ENCODE data around the gene ZGPAT. TPM values are rescaled to one million over a fixed set of nuclear protein-coding genes. Genes with fewer than 3 reads are reported as not detected.

The ZGPAT gene
- total and polyA plus RNA-seq, 2 of the 4 experiments (the other 2 are of a cell fraction), result 13.4 to 20.2 TPM

DNA sequence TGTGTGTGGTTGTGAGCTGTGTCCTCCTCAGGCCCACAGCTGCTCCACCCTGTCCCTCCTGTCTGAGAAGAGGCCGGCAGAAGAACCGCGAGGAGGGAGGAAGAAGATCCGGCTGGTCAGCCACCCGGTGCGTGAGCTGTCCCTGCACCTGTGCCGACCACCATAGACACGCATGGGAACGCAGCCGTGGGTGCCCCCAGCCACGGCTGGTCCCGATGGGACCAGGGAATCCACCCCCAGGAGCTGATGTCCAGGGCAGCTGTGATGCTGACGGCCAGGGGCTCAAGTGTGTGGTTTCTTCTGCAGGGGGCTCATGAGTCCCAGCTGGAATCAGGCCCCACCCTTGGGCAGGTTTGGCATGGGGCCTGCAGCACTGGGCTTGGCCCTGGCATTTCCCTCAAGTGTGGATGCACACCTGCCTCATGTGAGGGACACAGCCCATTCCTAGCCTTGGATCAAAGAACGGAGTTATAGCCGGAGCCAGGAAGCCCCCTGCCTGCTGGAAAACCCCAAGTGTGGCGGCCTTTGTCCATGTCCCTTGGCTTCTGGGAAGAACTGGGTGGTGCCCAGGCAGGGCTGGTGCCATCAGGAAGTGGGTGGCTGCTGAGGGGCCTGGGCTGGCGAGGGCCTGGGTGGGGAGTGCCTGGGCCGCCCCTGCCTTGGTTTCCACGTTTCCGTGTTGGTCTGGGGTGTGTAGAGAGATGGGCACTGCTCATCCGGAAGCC is 16.0 kb upstream of the ZGPAT start:
- Histone ChIP-seq H2BK120ac (ENCODE audit: low read depth, low read length) (no peak overlapping the region), H3K56ac (ENCODE audit: extremely low read depth, insufficient read depth, low read length) (no peak overlapping the region), H2AK9ac (replicated peaks; ENCODE audit: low read depth, low read length, poor library complexity) (peak overlapping the region; percentile 76), H3K4me3 (ENCODE audit: insufficient read depth, low read depth, low read length) (no peak overlapping the region), H3K18ac (ENCODE audit: low read depth, low read length) (no peak overlapping the region), H3K36me3 (ENCODE audit: control insufficient read depth, insufficient read depth, low read length) (peaks cover 9% of the 10 kb centered on the region; the same call in 1 of the 2 replicates), H4K20me1 (ENCODE audit: insufficient read depth, low read length) (no peaks in the 10 kb centered on the region), H3K23ac (ENCODE audit: low read depth, low read length) (no peak overlapping the region), H3K9me1 (ENCODE audit: insufficient read depth, low read length) (peaks cover 2% of the 10 kb centered on the region; the same call in 1 of the 2 replicates), H3K4me1 (ENCODE audit: control insufficient read depth, insufficient read depth, low read length) (peaks cover 8% of the 10 kb centered on the region), H2BK20ac (ENCODE audit: low read depth, low read length) (no peak overlapping the region), H3K9me3 (ENCODE audit: control insufficient read depth, insufficient read depth, low read length) (no peaks in the 10 kb centered on the region), H2AFZ (replicated peaks; ENCODE audit: low read length, poor library complexity) (peak overlapping the region; percentile 32), H3K14ac (replicated peaks; ENCODE audit: low read depth, low read length) (no peak overlapping the region), H2AK5ac (ENCODE audit: low read depth, low read length) (no peak overlapping the region; the same call in 1 of the 2 replicates), H4K5ac (ENCODE audit: low read depth, low read length) (no peak overlapping the region), H4K8ac (ENCODE audit: low read depth in 2 of 2, low read length in 2 of 2) (no peak overlapping the region), H3K27me3 (ENCODE audit: control insufficient read depth, insufficient read depth, low read length) (no peaks in the 10 kb centered on the region), H3K4me2 (ENCODE audit: low read depth, low read length) (no peak overlapping the region), H2BK15ac (ENCODE audit: low read depth, low read length) (no peak overlapping the region), H3K79me1 (ENCODE audit: low read depth in 1 of 2, low read length in 2 of 2) (peaks cover 0 to 13% of the 10 kb centered on the region in 2 experiments; a peak in 2 of 4 replicates), H3K27ac (ENCODE audit: insufficient read depth, low read length) (no peak overlapping the region), H3K4ac (ENCODE audit: low read depth, low read length) (no peak overlapping the region; the same call in 1 of the 2 replicates), H4K91ac (ENCODE audit: insufficient read depth, low read depth, low read length) (no peak overlapping the region), H3K9ac (ENCODE audit: low read depth, low read length) (no peak overlapping the region), H2BK5ac (ENCODE audit: low read depth, low read length, poor library complexity, severe bottlenecking) (no peak overlapping the region)
- no TSS peak for BruUV-seq (replicated peaks)
- ATAC-seq (ENCODE audit: low read depth) (no peak), DNase-seq (no peak)
- ChIA-PET CTCF (interaction anchor here (0.6 kb wide), 1 partner anchor 135 kb away, joined by 7 read pairs; no protein-coding TSS in a partner anchor), POLR2A (ENCODE audit: unreplicated experiment) (no interaction called here)
- dilution Hi-C loops (cut with HindIII; ENCODE audit: low sequenced_read_pairs, unreplicated experiment), result no loop called here
- intact Hi-C loops (cut with micrococcal nuclease), result no loop called here
- TF ChIP-seq NFE2L2 (IDR thresholded peaks at IDR 0.05; ENCODE audit: low read depth, low read length), result no peak
- no peak for TF ChIP-seq RFX5 (IDR thresholded peaks at IDR 0.05; ENCODE audit: low read depth, low read length)
- TF ChIP-seq MXI1 (IDR thresholded peaks at IDR 0.05; ENCODE audit: borderline replicate concordance, low read depth, low read length), result no peak
- no peak for TF ChIP-seq MAZ (IDR thresholded peaks at IDR 0.05; ENCODE audit: borderline replicate concordance, low read depth, low read length)
- TF ChIP-seq MAFK (IDR thresholded peaks at IDR 0.05; ENCODE audit: low read depth, low read length), result no peak
- no peak for TF ChIP-seq RAD21 (IDR thresholded peaks at IDR 0.05; ENCODE audit: low read length)
- 90% methylated on average over 12 of the region's 21 CpGs; no CpG with 5 or more reads in 1 of the 2 experiments for WGBS, 2 experiments (ENCODE audit: extremely low coverage in 2 of 2, insufficient read length in 1 of 2)
- in situ Hi-C loops (cut with MboI; ENCODE audit: low sequenced_read_pairs), result no loop called here

Data from IMR-90 (cell line).